Measurements from ENCODE around the gene CHRM4. TPM values are rescaled to one million over a fixed set of nuclear protein-coding genes. Genes with fewer than 3 reads are reported as not detected.
A peak's percentile ranks its signal among the peaks of the same experiment; 100 is the strongest.

The CHRM4 gene
- total RNA-seq, 3 donors from 2014 or later: 0.32 to 6.0 (median 3.1) TPM

- ATAC-seq (peak; percentile 39), DNase-seq (no peak)
- Histone ChIP-seq H3K4me3 (no peak overlapping the region), H3K4me1 (ENCODE audit: low read depth) (no peaks in the 10 kb centered on the region), H3K36me3 (ENCODE audit: low read depth) (no peaks in the 10 kb centered on the region), H3K9me3 (no peaks in the 10 kb centered on the region)
- intact Hi-C loops (cut with DNase I, micrococcal nuclease): no loop called here
- TF ChIP-seq, protein P1, sequence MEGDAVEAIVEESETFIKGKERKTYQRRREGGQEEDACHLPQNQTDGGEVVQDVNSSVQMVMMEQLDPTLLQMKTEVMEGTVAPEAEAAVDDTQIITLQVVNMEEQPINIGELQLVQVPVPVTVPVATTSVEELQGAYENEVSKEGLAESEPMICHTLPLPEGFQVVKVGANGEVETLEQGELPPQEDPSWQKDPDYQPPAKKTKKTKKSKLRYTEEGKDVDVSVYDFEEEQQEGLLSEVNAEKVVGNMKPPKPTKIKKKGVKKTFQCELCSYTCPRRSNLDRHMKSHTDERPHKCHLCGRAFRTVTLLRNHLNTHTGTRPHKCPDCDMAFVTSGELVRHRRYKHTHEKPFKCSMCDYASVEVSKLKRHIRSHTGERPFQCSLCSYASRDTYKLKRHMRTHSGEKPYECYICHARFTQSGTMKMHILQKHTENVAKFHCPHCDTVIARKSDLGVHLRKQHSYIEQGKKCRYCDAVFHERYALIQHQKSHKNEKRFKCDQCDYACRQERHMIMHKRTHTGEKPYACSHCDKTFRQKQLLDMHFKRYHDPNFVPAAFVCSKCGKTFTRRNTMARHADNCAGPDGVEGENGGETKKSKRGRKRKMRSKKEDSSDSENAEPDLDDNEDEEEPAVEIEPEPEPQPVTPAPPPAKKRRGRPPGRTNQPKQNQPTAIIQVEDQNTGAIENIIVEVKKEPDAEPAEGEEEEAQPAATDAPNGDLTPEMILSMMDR (IDR thresholded peaks at IDR 0.05): no peak
These were observed 52.4 kb downstream of the CHRM4 start for GRCh38 chr11:46338988-46339666.

- intact Hi-C loops (cut with DNase I, micrococcal nuclease): no loop called here
- peaks cover under 1% of the 10 kb centered on the region for H3K4me1 ChIP-seq (ENCODE audit: low read depth)
- ATAC-seq: no peak
- H3K36me3 ChIP-seq (ENCODE audit: low read depth): no peaks in the 10 kb centered on the region
- no peak overlapping the region for H3K4me3 ChIP-seq
- no peak for DNase-seq
- TF ChIP-seq, protein P1 (IDR thresholded peaks at IDR 0.05): no peak
- no peaks in the 10 kb centered on the region for H3K9me3 ChIP-seq
These were observed 53.0 kb downstream of the CHRM4 start for GRCh38 chr11:46338636-46338987.

DNA sequence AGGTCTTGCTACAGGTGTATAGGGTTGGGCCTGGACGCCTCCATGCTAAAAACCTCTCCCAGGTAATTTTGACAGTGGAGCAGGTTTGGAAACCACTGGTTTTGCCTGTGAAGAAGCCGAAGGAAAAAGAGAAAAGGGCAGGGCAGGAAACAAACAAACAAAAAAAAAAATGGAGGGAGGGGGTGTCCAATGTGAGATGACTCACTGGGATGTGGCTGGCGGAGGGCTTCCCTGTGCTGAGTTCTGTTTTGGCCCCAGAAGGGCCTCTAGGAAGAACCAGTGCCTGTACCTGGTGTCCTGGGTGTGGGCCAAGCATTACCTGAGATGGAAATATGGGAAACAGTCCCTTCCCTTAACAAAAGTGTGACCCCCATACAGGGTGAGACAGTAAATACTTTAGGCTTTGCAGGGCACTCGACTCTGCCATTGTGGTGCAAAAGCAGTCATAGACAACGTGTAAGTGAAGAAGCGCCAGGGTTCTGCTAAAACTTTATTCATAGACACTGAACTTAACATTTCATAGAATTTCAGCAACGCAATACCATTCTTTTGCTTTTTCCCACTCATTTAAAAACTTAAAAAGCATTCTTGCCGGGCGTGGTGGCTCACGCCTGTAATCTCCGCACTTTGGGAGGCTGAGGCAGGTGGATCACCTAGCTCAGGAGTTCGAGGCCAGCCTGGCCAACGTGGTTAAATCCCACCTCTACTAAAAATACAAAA is 53.8 kb downstream of the CHRM4 start:
- H3K36me3 ChIP-seq (ENCODE audit: low read depth): no peaks in the 10 kb centered on the region
- H3K4me1 ChIP-seq (ENCODE audit: low read depth): peaks cover 9% of the 10 kb centered on the region
- TF ChIP-seq, protein P1 (IDR thresholded peaks at IDR 0.05): no peak
- intact Hi-C loops (cut with DNase I, micrococcal nuclease): no loop called here
- H3K4me3 ChIP-seq: no peak overlapping the region
- ATAC-seq (no peak), DNase-seq (no peak)
- H3K9me3 ChIP-seq: no peaks in the 10 kb centered on the region

DNA sequence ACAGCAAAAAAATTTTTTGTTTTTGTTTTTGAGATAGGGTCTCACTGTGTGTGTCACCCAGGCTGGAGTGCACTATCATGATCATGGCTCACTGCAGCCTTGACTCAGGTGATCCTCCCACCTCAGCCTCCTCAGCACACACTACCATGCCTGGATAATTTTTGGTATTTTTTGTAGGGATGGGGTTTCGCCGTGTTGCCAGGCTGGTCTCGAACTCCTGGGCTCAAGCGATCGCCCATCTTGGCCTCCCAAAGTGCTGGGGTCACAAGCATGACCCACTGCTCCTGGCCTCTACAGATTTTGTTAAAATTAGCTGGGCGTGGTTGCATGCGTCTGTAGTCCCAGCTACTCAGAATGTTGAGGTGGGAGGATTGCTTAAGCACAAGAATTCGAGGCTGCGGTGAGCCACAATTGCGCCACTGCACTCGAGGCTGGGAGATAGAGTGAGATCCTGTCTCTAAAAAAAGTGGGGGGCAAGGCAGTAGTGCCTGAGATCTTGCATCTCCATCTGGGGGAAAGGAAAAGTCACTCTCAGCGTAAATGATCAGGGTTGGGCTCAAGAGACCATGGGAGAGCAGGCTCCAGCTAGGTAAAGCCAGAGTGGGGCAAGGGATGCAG is 54.9 kb downstream of the CHRM4 start:
- no peak for ATAC-seq
- Histone ChIP-seq H3K9me3 (no peaks in the 10 kb centered on the region), H3K4me1 (ENCODE audit: low read depth) (peaks cover 14% of the 10 kb centered on the region), H3K36me3 (ENCODE audit: low read depth) (no peaks in the 10 kb centered on the region), H3K4me3 (no peak overlapping the region)
- TF ChIP-seq, protein P1 (IDR thresholded peaks at IDR 0.05): no peak
- DNase-seq: no peak
- intact Hi-C loops (cut with DNase I, micrococcal nuclease): no loop called here

- DNase-seq (no peak), ATAC-seq (peak; percentile 55)
These were observed 55.5 kb downstream of the CHRM4 start for GRCh38 chr11:46335890-46336562.

More at GRCh38 chr11:46335890-46336562, 55.5 kb downstream of the CHRM4 start:
- intact Hi-C loops (cut with DNase I, micrococcal nuclease): no loop called here
- TF ChIP-seq, protein P1 (IDR thresholded peaks at IDR 0.05): no peak
- Histone ChIP-seq H3K36me3 (ENCODE audit: low read depth) (no peaks in the 10 kb centered on the region), H3K4me1 (ENCODE audit: low read depth) (peaks cover 14% of the 10 kb centered on the region), H3K4me3 (no peak overlapping the region), H3K9me3 (no peaks in the 10 kb centered on the region)

Data from mucosa of descending colon (tissue), 3 donors.